OCI-LY7 (cell line): ENCODE results near the gene PTBP3.

Experiments
- CTCF ChIP-seq: fragments of 200-600 bp; sonication (generic); conservative IDR thresholded peaks from 2 replicates; pipeline ENCODE4 v1.5.1; 2014; ENCODE audit warnings: mild to moderate bottlenecking, antibody characterized with exemption, low read length, moderate library complexity, mixed read lengths
- EZH2phosphoT487 ChIP-seq: fragments of 200-600 bp; sonication (generic); IDR thresholded peaks from 2 replicates; pipeline ENCODE4 v1.6.1; 2018; ENCODE audit warnings: low read depth, borderline replicate concordance, mild to moderate bottlenecking, mixed run types, antibody characterized with exemption, low read length, moderate library complexity, mixed read lengths

GRCh38 chr9:112224401-112225289, 108.8 kb downstream of the PTBP3 start:
- TF ChIP-seq CTCF (no peak), EZH2phosphoT487 (no peak)
